GM19467 (cell line): ENCODE data around the gene UMAD1.

Experiments used
- ATAC-seq: cut with Tn5 transposase; IDR thresholded peaks from one replicate; pipeline ENCODE4 v1.9.1; 2021; ENCODE audit warnings: mild to moderate bottlenecking, moderate library complexity; ENCODE audit not compliant: unreplicated experiment

UMAD1 gene

GRCh38 chr7:7640221-7641128 lies at the start of gene UMAD1:
TSS of gene UMAD1 (plus strand) at chr7:7640752. CDS start at chr7:7673372, 32,620 bp downstream.
- peak; percentile 95 for ATAC-seq

- ATAC-seq: no peak
These were observed 45.1 kb upstream of the UMAD1 start for GRCh38 chr7:7595451-7595850.

GRCh38 chr7:7596176-7596575 lies 44.4 kb upstream of the UMAD1 start:
- no peak for ATAC-seq

- ATAC-seq: no peak
These were observed 33.5 kb upstream of the UMAD1 start for GRCh38 chr7:7607010-7607409.

- no peak for ATAC-seq
These were observed 31.2 kb upstream of the UMAD1 start for GRCh38 chr7:7609330-7609729.

GRCh38 chr7:7612519-7612918 lies 28.0 kb upstream of the UMAD1 start:
- ATAC-seq: no peak

- ATAC-seq: no peak
These were observed 27.3 kb upstream of the UMAD1 start for GRCh38 chr7:7613210-7613609.

GRCh38 chr7:7614018-7614741 lies 26.4 kb upstream of the UMAD1 start:
- no peak for ATAC-seq

GRCh38 chr7:7617550-7617949 lies 23.0 kb upstream of the UMAD1 start:
- ATAC-seq: no peak

- no peak for ATAC-seq
These were observed 22.1 kb upstream of the UMAD1 start for GRCh38 chr7:7618410-7618809.

- no peak for ATAC-seq
These were observed 20.3 kb upstream of the UMAD1 start for GRCh38 chr7:7620236-7620635.

GRCh38 chr7:7620644-7621210 lies 19.8 kb upstream of the UMAD1 start:
- no peak for ATAC-seq

- no peak for ATAC-seq
These were observed 12.1 kb upstream of the UMAD1 start for GRCh38 chr7:7628476-7628875.

- no peak for ATAC-seq
These were observed 9.8 kb upstream of the UMAD1 start for GRCh38 chr7:7630626-7631329.

GRCh38 chr7:7639421-7639820 lies 1.1 kb upstream of the UMAD1 start:
- ATAC-seq: no peak

- ATAC-seq: no peak
These were observed 718 bp upstream of the UMAD1 start for GRCh38 chr7:7639847-7640220.

GRCh38 chr7:7641129-7641663 lies 644 bp downstream of the UMAD1 start:
- peak; percentile 6 for ATAC-seq

GRCh38 chr7:7642081-7642480 lies 1.5 kb downstream of the UMAD1 start:
- no peak for ATAC-seq

- ATAC-seq: no peak
These were observed 7.0 kb downstream of the UMAD1 start for GRCh38 chr7:7647495-7648036.

GRCh38 chr7:7650682-7651206 lies 10.2 kb downstream of the UMAD1 start:
- ATAC-seq: no peak
